HG03565 (cell line): ENCODE measurements around the gene CAPZA1.

Source experiments
- ATAC-seq: cut with Tn5 transposase; IDR thresholded peaks from one replicate; pipeline ENCODE4 v1.9.1; 2021; ENCODE audit warnings: mild to moderate bottlenecking, moderate library complexity; ENCODE audit not compliant: unreplicated experiment

CAPZA1 gene

GRCh38 chr1:112713466-112714312, 94.1 kb downstream of the CAPZA1 start:
- ATAC-seq, result no peak

- no peak for ATAC-seq
Measured at GRCh38 chr1:112714313-112715263, 95.0 kb downstream of the CAPZA1 start.

GRCh38 chr1:112715264-112716053, 95.8 kb downstream of the CAPZA1 start, which contains the start of gene PPM1J:
TSS of gene PPM1J (minus strand) at chr1:112715332. CDS start at chr1:112715301, 31 bp downstream.
- ATAC-seq, result peak; percentile 65

GRCh38 chr1:112716133-112716720, 96.6 kb downstream of the CAPZA1 start:
- peak; percentile 31 for ATAC-seq

GRCh38 chr1:112717263-112717873, 97.7 kb downstream of the CAPZA1 start:
- no peak for ATAC-seq

- ATAC-seq, result no peak
Measured at GRCh38 chr1:112718691-112719418, 99.2 kb downstream of the CAPZA1 start.

GRCh38 chr1:112719706-112720105, 100.1 kb downstream of the CAPZA1 start:
- ATAC-seq, result no peak

- ATAC-seq, result no peak
Measured at GRCh38 chr1:112720800-112721199, 101.2 kb downstream of the CAPZA1 start.
